HEK293 (cell line): ENCODE measurements around the gene CKS1B.

Source experiments
- FEZF1 ChIP-seq: fragments of 450-650 bp; formaldehyde crosslinking; IDR thresholded peaks from 2 replicates; pipeline ENCODE4 v1.5.1; 2016; ENCODE audit warnings: missing biosample characterization, missing genetic modification characterization
- KLF1 ChIP-seq: fragments of 450-650 bp; formaldehyde crosslinking; IDR thresholded peaks from 2 replicates; pipeline ENCODE4 v1.5.1; 2016; ENCODE audit warnings: missing biosample characterization, missing genetic modification characterization
- KLF10 ChIP-seq: fragments of 450-650 bp; IDR thresholded peaks from 2 replicates; pipeline ENCODE4 v1.5.1; 2018; ENCODE audit warnings: missing biosample characterization, mild to moderate bottlenecking, missing genetic modification characterization
- KLF7 ChIP-seq: fragments of 450-650 bp; formaldehyde crosslinking; IDR thresholded peaks from 2 replicates; pipeline ENCODE4 v1.5.1; 2016; ENCODE audit warnings: missing biosample characterization, missing genetic modification characterization, borderline replicate concordance
- SCRT2 ChIP-seq: fragments of 450-650 bp; formaldehyde crosslinking; IDR thresholded peaks from 2 replicates; pipeline ENCODE4 v1.5.1; 2016; ENCODE audit warnings: missing biosample characterization, missing genetic modification characterization
- SETDB1 ChIP-seq: IDR thresholded peaks from one replicate; pipeline ENCODE4 v1.6.1; 2017; ENCODE audit warnings: mild to moderate bottlenecking, low read length, moderate library complexity, mixed read lengths; ENCODE audit not compliant: insufficient read length
- WT1 ChIP-seq: fragments of 450-650 bp; formaldehyde crosslinking; IDR thresholded peaks from 2 replicates; pipeline ENCODE4 v1.5.1; 2016; ENCODE audit warnings: missing biosample characterization, missing genetic modification characterization
- ZBTB49 ChIP-seq: fragments of 450-650 bp; formaldehyde crosslinking; IDR thresholded peaks from 2 replicates; pipeline ENCODE4 v1.5.1; 2016; ENCODE audit warnings: missing biosample characterization, missing genetic modification characterization, low read depth
- ZFP3 ChIP-seq: fragments of 450-650 bp; formaldehyde crosslinking; IDR thresholded peaks from 2 replicates; pipeline ENCODE4 v1.5.1; 2016; ENCODE audit warnings: low read depth, missing biosample characterization, missing genetic modification characterization
- ZNF112 ChIP-seq: fragments of 450-650 bp; formaldehyde crosslinking; IDR thresholded peaks from 2 replicates; pipeline ENCODE4 v1.5.0; 2017; ENCODE audit warnings: missing biosample characterization, missing genetic modification characterization
- ZNF114 ChIP-seq: fragments of 450-650 bp; formaldehyde crosslinking; IDR thresholded peaks from 2 replicates; pipeline ENCODE4 v1.5.0; 2017; ENCODE audit warnings: missing biosample characterization, missing genetic modification characterization
- ZNF19 ChIP-seq: fragments of 450-650 bp; formaldehyde crosslinking; IDR thresholded peaks from 2 replicates; pipeline ENCODE4; 2016; ENCODE audit warnings: missing biosample characterization, missing genetic modification characterization, low read depth
- ZNF214 ChIP-seq: fragments of 450-650 bp; formaldehyde crosslinking; IDR thresholded peaks from 2 replicates; pipeline ENCODE4 v1.5.1; 2017; ENCODE audit warnings: missing biosample characterization, mild to moderate bottlenecking, missing genetic modification characterization, borderline replicate concordance
- ZNF223 ChIP-seq: fragments of 450-650 bp; formaldehyde crosslinking; IDR thresholded peaks from 2 replicates; pipeline ENCODE4 v1.5.1; 2016; ENCODE audit warnings: missing biosample characterization, missing genetic modification characterization
- ZNF350 ChIP-seq: fragments of 450-650 bp; formaldehyde crosslinking; IDR thresholded peaks from 2 replicates; pipeline ENCODE4 v1.5.0; 2017; ENCODE audit warnings: missing biosample characterization, mild to moderate bottlenecking, missing genetic modification characterization
- ZNF362 ChIP-seq: fragments of 450-650 bp; formaldehyde crosslinking; IDR thresholded peaks from 2 replicates; pipeline ENCODE4 v1.5.1; 2016; ENCODE audit warnings: missing biosample characterization, missing genetic modification characterization
- ZNF366 ChIP-seq: fragments of 450-650 bp; formaldehyde crosslinking; conservative IDR thresholded peaks from 2 replicates; pipeline ENCODE4 v1.5.1; 2016; ENCODE audit warnings: missing biosample characterization, missing genetic modification characterization
- ZNF37A ChIP-seq: fragments of 450-650 bp; IDR thresholded peaks from 2 replicates; pipeline ENCODE4 v1.5.1; 2018; ENCODE audit warnings: missing biosample characterization, missing genetic modification characterization
- ZNF514 ChIP-seq: fragments of 450-650 bp; formaldehyde crosslinking; IDR thresholded peaks from 2 replicates; pipeline ENCODE4 v1.5.1; 2016; ENCODE audit warnings: missing biosample characterization, missing genetic modification characterization
- ZNF518A ChIP-seq: fragments of 450-650 bp; formaldehyde crosslinking; conservative IDR thresholded peaks from 2 replicates; pipeline ENCODE4 v1.5.1; 2016; ENCODE audit warnings: low read depth, missing biosample characterization, missing genetic modification characterization
- ZNF530 ChIP-seq: fragments of 450-650 bp; formaldehyde crosslinking; IDR thresholded peaks from 2 replicates; pipeline ENCODE4 v1.5.1; 2016; ENCODE audit warnings: low read depth, missing biosample characterization, missing genetic modification characterization
- ZNF571 ChIP-seq: fragments of 450-650 bp; formaldehyde crosslinking; IDR thresholded peaks from 2 replicates; pipeline ENCODE4 v1.5.0; 2017; ENCODE audit warnings: missing biosample characterization, missing genetic modification characterization
- ZNF596 ChIP-seq: fragments of 450-650 bp; IDR thresholded peaks from 2 replicates; pipeline ENCODE4 v1.5.0; 2018; ENCODE audit warnings: missing biosample characterization, mild to moderate bottlenecking, missing genetic modification characterization, moderate library complexity
- ZNF624 ChIP-seq: fragments of 450-650 bp; formaldehyde crosslinking; IDR thresholded peaks from 2 replicates; pipeline ENCODE4 v1.5.1; 2017; ENCODE audit warnings: missing biosample characterization, missing genetic modification characterization
- ZNF626 ChIP-seq: fragments of 450-650 bp; sonication (Bioruptor Pico); formaldehyde crosslinking; IDR thresholded peaks from 2 replicates; pipeline ENCODE4 v1.5.1; 2018; ENCODE audit warnings: missing biosample characterization, missing genetic modification characterization, inconsistent platforms
- ZNF629 ChIP-seq: fragments of 450-650 bp; formaldehyde crosslinking; IDR thresholded peaks from 2 replicates; pipeline ENCODE4 v1.5.1; 2017; ENCODE audit warnings: missing biosample characterization, missing genetic modification characterization
- ZNF670 ChIP-seq: fragments of 450-650 bp; formaldehyde crosslinking; IDR thresholded peaks from 2 replicates; pipeline ENCODE4 v1.5.1; 2016; ENCODE audit warnings: missing biosample characterization, missing genetic modification characterization, low read depth
- ZNF677 ChIP-seq: fragments of 450-650 bp; IDR thresholded peaks from 2 replicates; pipeline ENCODE4 v1.5.0; 2018; ENCODE audit warnings: missing biosample characterization, mild to moderate bottlenecking, missing genetic modification characterization, moderate library complexity
- ZNF776 ChIP-seq: fragments of 450-650 bp; formaldehyde crosslinking; IDR thresholded peaks from 2 replicates; pipeline ENCODE4 v1.5.0; 2017; ENCODE audit warnings: missing biosample characterization, missing genetic modification characterization, borderline replicate concordance
- ZNF837 ChIP-seq: fragments of 450-650 bp; formaldehyde crosslinking; IDR thresholded peaks from 2 replicates; pipeline ENCODE4 v1.5.1; 2016; ENCODE audit warnings: missing biosample characterization, missing genetic modification characterization
- ZSCAN5A ChIP-seq: fragments of 450-650 bp; formaldehyde crosslinking; IDR thresholded peaks from 2 replicates; pipeline ENCODE4 v1.5.1; 2016; ENCODE audit warnings: missing biosample characterization, missing genetic modification characterization

The CKS1B gene

GRCh38 chr1:154961207-154962155 lies 13.0 kb upstream of the CKS1B start, which contains the start of gene PYGO2 (continued):
- TF ChIP-seq KLF7 (tag by site-specific recombination): no peak
- 0 out of 2 replicates have a peak, but pooled peaks have one; percentile 12 for TF ChIP-seq ZNF518A (tag by site-specific recombination)
- TF ChIP-seq ZNF571 (tag by site-specific recombination): no peak
- no peak for TF ChIP-seq ZNF624
- no peak; the same call in 1 of the 2 replicates for TF ChIP-seq ZSCAN5A (tag by site-specific recombination)
- TF ChIP-seq ZNF362: no peak
- TF ChIP-seq ZNF366 (tag by site-specific recombination): no peak
- TF ChIP-seq ZNF776: no peak
- TF ChIP-seq SCRT2 (tag by site-specific recombination): no peak
- TF ChIP-seq ZNF214 (tag by site-specific recombination): no peak
- TF ChIP-seq ZNF112 (tag by site-specific recombination): no peak
- TF ChIP-seq ZFP3 (tag by site-specific recombination): no peak
- TF ChIP-seq ZNF514 (tag by site-specific recombination): no peak
- TF ChIP-seq KLF1 (tag by site-specific recombination): peak; percentile 65
- no peak for TF ChIP-seq ZNF530 (tag by site-specific recombination)
- TF ChIP-seq ZNF114: no peak
- no peak for TF ChIP-seq ZNF677 (tag by site-specific recombination)
- no peak for TF ChIP-seq ZNF837 (tag by site-specific recombination)
- peak; percentile 19; the same call in 1 of the 2 replicates for TF ChIP-seq WT1 (tag by site-specific recombination)
- TF ChIP-seq ZNF223: no peak
- TF ChIP-seq ZNF596 (tag by site-specific recombination): 0 out of 2 replicates have a peak, but pooled peaks have one; percentile 41
- no peak for TF ChIP-seq SETDB1
- TF ChIP-seq ZNF670: no peak
- no peak for TF ChIP-seq ZNF19 (tag by site-specific recombination)
- no peak for TF ChIP-seq ZBTB49 (tag by site-specific recombination)
- peak; percentile 35; the same call in 1 of the 2 replicates for TF ChIP-seq KLF10 (tag by site-specific recombination)
- TF ChIP-seq FEZF1: no peak
- no peak for TF ChIP-seq ZNF37A
- TF ChIP-seq ZNF626: no peak
- TF ChIP-seq ZNF350 (tag by site-specific recombination): no peak
- TF ChIP-seq ZNF629 (tag by site-specific recombination): peak; percentile 55
